HG03571 (cell line): ENCODE results near the gene ZNF766.
A peak's percentile ranks its signal among the peaks of the same experiment; 100 is the strongest.
"Not testable (repeated sequence)": the region's sequence is repeated elsewhere in the genome, so short reads cannot be mapped to it uniquely, and the experiment has no call there.

ENCODE experiments used
- ATAC-seq: cut with Tn5 transposase; IDR thresholded peaks from one replicate; pipeline ENCODE4 v1.9.1; 2021; ENCODE audit not compliant: unreplicated experiment

Gene ZNF766

GRCh38 chr19:52269338-52270261, at the start of gene ZNF766:
Gene ZNF766, plus strand, starts transcription at chr19:52269587. Its CDS starts 27 bp downstream, at chr19:52269614.
- peak; percentile 86 for ATAC-seq

- no peak for ATAC-seq
Measured at GRCh38 chr19:52219611-52220010, 49.8 kb upstream of the ZNF766 start.

GRCh38 chr19:52221031-52221430, 48.4 kb upstream of the ZNF766 start:
- no peak for ATAC-seq

- ATAC-seq: no peak
Measured at GRCh38 chr19:52221831-52222375, 47.5 kb upstream of the ZNF766 start.

GRCh38 chr19:52224211-52224610, 45.2 kb upstream of the ZNF766 start:
- no peak for ATAC-seq

- ATAC-seq: no peak
Measured at GRCh38 chr19:52226652-52227051, 42.7 kb upstream of the ZNF766 start.

- no peak for ATAC-seq
Measured at GRCh38 chr19:52227196-52227940, 42.0 kb upstream of the ZNF766 start.

- no peak for ATAC-seq
Measured at GRCh38 chr19:52227980-52228379, 41.4 kb upstream of the ZNF766 start.

GRCh38 chr19:52229524-52229923, 39.9 kb upstream of the ZNF766 start:
- no peak for ATAC-seq

GRCh38 chr19:52230685-52231084, 38.7 kb upstream of the ZNF766 start:
- no peak for ATAC-seq

GRCh38 chr19:52231154-52231910, 38.1 kb upstream of the ZNF766 start:
- no peak for ATAC-seq

- ATAC-seq: no peak
Measured at GRCh38 chr19:52234406-52234805, 35.0 kb upstream of the ZNF766 start.

GRCh38 chr19:52237197-52237596, 32.2 kb upstream of the ZNF766 start:
- ATAC-seq: no peak

GRCh38 chr19:52237771-52238400, 31.5 kb upstream of the ZNF766 start:
- ATAC-seq: no peak

- ATAC-seq: no peak
Measured at GRCh38 chr19:52244021-52244420, 25.4 kb upstream of the ZNF766 start.

GRCh38 chr19:52248241-52248640, 21.1 kb upstream of the ZNF766 start:
- no peak for ATAC-seq

- ATAC-seq: no peak
Measured at GRCh38 chr19:52258426-52258825, 11.0 kb upstream of the ZNF766 start.

- ATAC-seq: not testable (repeated sequence)
Measured at GRCh38 chr19:52265556-52265955, 3.8 kb upstream of the ZNF766 start.

- ATAC-seq: no peak
Measured at GRCh38 chr19:52270266-52270885, 989 bp downstream of the ZNF766 start.

- no peak for ATAC-seq
Measured at GRCh38 chr19:52273301-52273700, 3.9 kb downstream of the ZNF766 start.
